Measurements from ENCODE around the gene SMYD3. TPM values are rescaled to one million over a fixed set of nuclear protein-coding genes. Genes with fewer than 3 reads are reported as not detected.
"Not testable (repeated sequence)": the region's sequence is repeated elsewhere in the genome, so short reads cannot be mapped to it uniquely, and the experiment has no call there.

SMYD3 gene
- polyA plus RNA-seq, 3 donors from 2014 or later, result 48.4 to 57.5 (median 50.8) TPM

- Mint-ChIP-seq H3K4me1 (peaks cover 44 to 52% of the 10 kb centered on the region in 2 donors), H3K27ac (peak overlapping the region; percentile 29 to 86 (median 76)), H3K4me3 (peak overlapping the region; percentile 56 to 80 (median 70)), H3K27me3 (ENCODE audit: low read depth in 3 of 3) (peaks cover 0 to 1% (median 0%) of the 10 kb centered on the region in 3 donors), H3K36me3 (peaks cover 1 to 6% (median 3%) of the 10 kb centered on the region in 3 donors), H3K9me3 (peaks cover 0 to 5% (median 0%) of the 10 kb centered on the region in 6 donors)
- peak; percentile 7 to 19 (median 13) for DNase-seq
Observed at GRCh38 chr1:245777752-245778151, 729.3 kb downstream of the SMYD3 start.

- Mint-ChIP-seq H3K4me1 (peaks cover 53 to 61% of the 10 kb centered on the region in 2 donors), H3K9me3 (peaks cover 0 to 5% (median 0%) of the 10 kb centered on the region in 6 donors), H3K27me3 (ENCODE audit: low read depth in 3 of 3) (peaks cover 0 to 1% (median 0%) of the 10 kb centered on the region in 3 donors), H3K4me3 (peak overlapping the region in 2 of 5 donors; percentile 14 to 34), H3K36me3 (peaks cover 0 to 6% (median 4%) of the 10 kb centered on the region in 3 donors), H3K27ac (peak overlapping the region in 2 of 6 donors; percentile 27 to 44)
- no peak for DNase-seq
Observed at GRCh38 chr1:245776694-245777332, 730.3 kb downstream of the SMYD3 start.

GRCh38 chr1:245776139-245776538 is 730.9 kb downstream of the SMYD3 start:
- Mint-ChIP-seq H3K27me3 (ENCODE audit: low read depth in 3 of 3) (peaks cover 0 to 1% (median 0%) of the 10 kb centered on the region in 3 donors), H3K36me3 (peaks cover 0 to 6% (median 4%) of the 10 kb centered on the region in 3 donors), H3K9me3 (peaks cover 0 to 5% (median 0%) of the 10 kb centered on the region in 6 donors), H3K4me3 (no peak overlapping the region), H3K4me1 (peaks cover 60 to 68% of the 10 kb centered on the region in 2 donors), H3K27ac (peak overlapping the region in 2 of 6 donors; percentile 40 to 44)
- no peak for DNase-seq

- not testable (repeated sequence) for H3K36me3 Mint-ChIP-seq; H3K27ac Mint-ChIP-seq; H3K4me3 Mint-ChIP-seq; DNase-seq; H3K27me3 Mint-ChIP-seq (ENCODE audit: low read depth in 3 of 3); H3K9me3 Mint-ChIP-seq
- peaks cover 69 to 80% of the 10 kb centered on the region in 2 donors for H3K4me1 Mint-ChIP-seq
Observed at GRCh38 chr1:245774931-245775330, 732.1 kb downstream of the SMYD3 start.

- no peak for DNase-seq
- H3K4me3 Mint-ChIP-seq, result no peak overlapping the region
- peaks cover 0 to 2% (median 0%) of the 10 kb centered on the region in 3 donors for H3K27me3 Mint-ChIP-seq (ENCODE audit: low read depth in 3 of 3)
- no peaks in the 10 kb centered on the region for H3K9me3 Mint-ChIP-seq
- no peak overlapping the region for H3K27ac Mint-ChIP-seq
- peaks cover 73 to 83% of the 10 kb centered on the region in 2 donors for H3K4me1 Mint-ChIP-seq
- H3K36me3 Mint-ChIP-seq, result peaks cover 0 to 6% (median 0%) of the 10 kb centered on the region in 3 donors
Observed at GRCh38 chr1:245774196-245774595, 732.9 kb downstream of the SMYD3 start.

GRCh38 chr1:245773344-245773743 is 733.7 kb downstream of the SMYD3 start:
- DNase-seq, result no peak
- Mint-ChIP-seq H3K36me3 (peaks cover 0 to 11% (median 0%) of the 10 kb centered on the region in 3 donors), H3K27me3 (ENCODE audit: low read depth in 3 of 3) (peaks cover 0 to 2% (median 0%) of the 10 kb centered on the region in 3 donors), H3K4me1 (peaks cover 66 to 82% of the 10 kb centered on the region in 2 donors), H3K27ac (peak overlapping the region in 3 of 6 donors; percentile 58 to 82 (median 67)), H3K9me3 (no peaks in the 10 kb centered on the region), H3K4me3 (peak overlapping the region in 4 of 5 donors; percentile 10 to 59 (median 41))

- H3K36me3 Mint-ChIP-seq, result peaks cover 0 to 15% (median 5%) of the 10 kb centered on the region in 3 donors
- no peaks in the 10 kb centered on the region for H3K9me3 Mint-ChIP-seq
- H3K4me3 Mint-ChIP-seq, result peak overlapping the region; percentile 9 to 72 (median 59)
- DNase-seq, result no peak
- H3K4me1 Mint-ChIP-seq, result peaks cover 60 to 80% of the 10 kb centered on the region in 2 donors
- H3K27ac Mint-ChIP-seq, result peak overlapping the region in 5 of 6 donors; percentile 67 to 83 (median 82)
- H3K27me3 Mint-ChIP-seq (ENCODE audit: low read depth in 3 of 3), result peaks cover 0 to 2% (median 0%) of the 10 kb centered on the region in 3 donors
Observed at GRCh38 chr1:245772739-245773138, 734.3 kb downstream of the SMYD3 start.

- Mint-ChIP-seq H3K27ac (peak overlapping the region; percentile 67 to 83 (median 82)), H3K27me3 (ENCODE audit: low read depth in 3 of 3) (peaks cover 0 to 2% (median 0%) of the 10 kb centered on the region in 3 donors), H3K9me3 (no peaks in the 10 kb centered on the region), H3K4me3 (peak overlapping the region; percentile 59 to 75 (median 72)), H3K36me3 (peaks cover 0 to 18% (median 9%) of the 10 kb centered on the region in 3 donors), H3K4me1 (peaks cover 59 to 80% of the 10 kb centered on the region in 2 donors)
- DNase-seq, result no peak
Observed at GRCh38 chr1:245772325-245772724, 734.8 kb downstream of the SMYD3 start.

GRCh38 chr1:245771511-245772281 is 735.4 kb downstream of the SMYD3 start:
- Mint-ChIP-seq H3K27ac (peak overlapping the region; percentile 67 to 83 (median 82)), H3K4me1 (peaks cover 59 to 80% of the 10 kb centered on the region in 2 donors), H3K9me3 (no peaks in the 10 kb centered on the region), H3K4me3 (peak overlapping the region; percentile 59 to 75 (median 72)), H3K27me3 (ENCODE audit: low read depth in 3 of 3) (peaks cover 0 to 2% (median 0%) of the 10 kb centered on the region in 3 donors), H3K36me3 (peaks cover 2 to 22% (median 14%) of the 10 kb centered on the region in 3 donors)
- peak; percentile 38 to 53 (median 42) for DNase-seq

GRCh38 chr1:245770156-245770555 is 736.9 kb downstream of the SMYD3 start:
- peaks cover 0 to 2% (median 0%) of the 10 kb centered on the region in 3 donors for H3K27me3 Mint-ChIP-seq (ENCODE audit: low read depth in 3 of 3)
- no peak for DNase-seq
- peaks cover 5 to 31% (median 19%) of the 10 kb centered on the region in 3 donors for H3K36me3 Mint-ChIP-seq
- peaks cover 56 to 75% of the 10 kb centered on the region in 2 donors for H3K4me1 Mint-ChIP-seq
- H3K27ac Mint-ChIP-seq, result peak overlapping the region in 1 of 6 donors; percentile 47
- no peaks in the 10 kb centered on the region for H3K9me3 Mint-ChIP-seq
- H3K4me3 Mint-ChIP-seq, result no peak overlapping the region

GRCh38 chr1:245768596-245768995 is 738.5 kb downstream of the SMYD3 start:
- Mint-ChIP-seq H3K27me3 (ENCODE audit: low read depth in 3 of 3) (peaks cover 0 to 1% (median 0%) of the 10 kb centered on the region in 3 donors), H3K36me3 (peaks cover 5 to 35% (median 19%) of the 10 kb centered on the region in 3 donors), H3K9me3 (no peaks in the 10 kb centered on the region), H3K27ac (no peak overlapping the region), H3K4me3 (no peak overlapping the region), H3K4me1 (peaks cover 50 to 68% of the 10 kb centered on the region in 2 donors)
- DNase-seq, result no peak

GRCh38 chr1:245765230-245766000 is 741.7 kb downstream of the SMYD3 start:
- Mint-ChIP-seq H3K4me1 (peaks cover 21 to 36% of the 10 kb centered on the region in 2 donors), H3K9me3 (no peaks in the 10 kb centered on the region), H3K27me3 (ENCODE audit: low read depth in 3 of 3) (no peaks in the 10 kb centered on the region), H3K36me3 (peaks cover 11 to 54% (median 28%) of the 10 kb centered on the region in 3 donors), H3K27ac (no peak overlapping the region), H3K4me3 (no peak overlapping the region)
- DNase-seq, result no peak

- Mint-ChIP-seq H3K9me3 (no peaks in the 10 kb centered on the region), H3K36me3 (peaks cover 18 to 52% (median 34%) of the 10 kb centered on the region in 3 donors), H3K27ac (no peak overlapping the region), H3K4me3 (no peak overlapping the region), H3K4me1 (peaks cover 14 to 21% of the 10 kb centered on the region in 2 donors), H3K27me3 (ENCODE audit: low read depth in 3 of 3) (no peaks in the 10 kb centered on the region)
- DNase-seq, result no peak
Observed at GRCh38 chr1:245763873-245764331, 743.2 kb downstream of the SMYD3 start.
